ENCODE results near the gene SLC6A16.

DNA sequence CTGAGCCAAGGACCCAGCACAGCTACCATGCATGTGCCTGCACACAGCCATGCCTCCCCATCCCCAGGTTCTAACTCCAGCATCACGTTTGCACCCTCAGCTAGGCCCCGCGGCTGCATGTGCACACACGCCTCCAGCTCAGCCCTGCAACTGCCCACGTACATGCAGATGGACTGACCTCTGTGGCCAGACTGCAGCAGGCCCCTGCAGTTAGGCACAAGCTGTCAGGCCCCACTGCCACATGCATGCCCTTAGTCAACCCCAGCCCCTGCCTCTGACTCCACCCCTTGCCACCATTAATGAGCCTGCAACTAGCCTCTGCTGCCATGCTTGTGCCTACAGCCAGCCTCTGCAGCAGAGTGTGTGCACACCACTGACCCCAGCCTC lies 23.1 kb downstream of the SLC6A16 start:
- TF ChIP-seq, protein P1, sequence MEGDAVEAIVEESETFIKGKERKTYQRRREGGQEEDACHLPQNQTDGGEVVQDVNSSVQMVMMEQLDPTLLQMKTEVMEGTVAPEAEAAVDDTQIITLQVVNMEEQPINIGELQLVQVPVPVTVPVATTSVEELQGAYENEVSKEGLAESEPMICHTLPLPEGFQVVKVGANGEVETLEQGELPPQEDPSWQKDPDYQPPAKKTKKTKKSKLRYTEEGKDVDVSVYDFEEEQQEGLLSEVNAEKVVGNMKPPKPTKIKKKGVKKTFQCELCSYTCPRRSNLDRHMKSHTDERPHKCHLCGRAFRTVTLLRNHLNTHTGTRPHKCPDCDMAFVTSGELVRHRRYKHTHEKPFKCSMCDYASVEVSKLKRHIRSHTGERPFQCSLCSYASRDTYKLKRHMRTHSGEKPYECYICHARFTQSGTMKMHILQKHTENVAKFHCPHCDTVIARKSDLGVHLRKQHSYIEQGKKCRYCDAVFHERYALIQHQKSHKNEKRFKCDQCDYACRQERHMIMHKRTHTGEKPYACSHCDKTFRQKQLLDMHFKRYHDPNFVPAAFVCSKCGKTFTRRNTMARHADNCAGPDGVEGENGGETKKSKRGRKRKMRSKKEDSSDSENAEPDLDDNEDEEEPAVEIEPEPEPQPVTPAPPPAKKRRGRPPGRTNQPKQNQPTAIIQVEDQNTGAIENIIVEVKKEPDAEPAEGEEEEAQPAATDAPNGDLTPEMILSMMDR (IDR thresholded peaks at IDR 0.05) = no peak
- TF ChIP-seq EP300 (IDR thresholded peaks at IDR 0.05) = no peak
